OCI-LY1 (cell line): ENCODE data around the gene PTPRT.

ENCODE experiments used
- CTCF ChIP-seq: fragments of 200-600 bp; sonication (generic), shearing (Covaris generic); IDR thresholded peaks from 2 replicates; pipeline ENCODE4 v1.5.1; 2017; ENCODE audit warnings: mild to moderate bottlenecking, antibody characterized with exemption, low read length, moderate library complexity, mixed read lengths
- EZH2 ChIP-seq: fragments of 200-600 bp; sonication (generic), shearing (Covaris generic); IDR thresholded peaks from 2 replicates; pipeline ENCODE4 v1.8.0; 2017; ENCODE audit warnings: borderline replicate concordance, mixed run types, mild to moderate bottlenecking, antibody characterized with exemption, low read length, moderate library complexity, mixed read lengths

- no peak for TF ChIP-seq CTCF
- TF ChIP-seq EZH2, result no peak
Measured at GRCh38 chr20:43006651-43007375, 182.9 kb downstream of the PTPRT start.
